Measurements from ENCODE around the gene PRKAG2.

The PRKAG2 gene

GRCh38 chr7:151876899-151877777 is at the start of gene PRKAG2:
PRKAG2 (minus strand) TSS chr7:151877115; CDS start chr7:151876620, 495 bp downstream.
- Histone ChIP-seq H3K36me3 (ENCODE audit: insufficient read depth, low read length) (no peaks in the 10 kb centered on the region), H3K4me3 (peak within 1 kb of the TSS; percentile 85), H3K27ac (peak within 1 kb of the TSS; percentile 35), H3K9ac (ENCODE audit: insufficient read length) (peak within 1 kb of the TSS; percentile 53), H3K9me3 (ENCODE audit: low read depth, low read length) (no peaks in the 10 kb centered on the region)
- TF ChIP-seq POLR2AphosphoS5 (IDR thresholded peaks at IDR 0.05; ENCODE audit: borderline replicate concordance, low read depth, low read length): peak; percentile 61
- no peak for TF ChIP-seq EZH2 (IDR thresholded peaks at IDR 0.05)
- TF ChIP-seq FOXP2 (optimal IDR thresholded peaks at IDR 0.05; ENCODE audit: control extremely low read depth, extremely low read length, insufficient read depth): peak; percentile 66
- no peak for DNase-seq (ENCODE audit: low read depth, low spot score)

GRCh38 chr7:151926336-151926712 is 49.4 kb upstream of the PRKAG2 start:
- no peak overlapping the region for H3K9ac ChIP-seq (ENCODE audit: insufficient read length)
- no peaks in the 10 kb centered on the region for H3K36me3 ChIP-seq (ENCODE audit: insufficient read depth, low read length)
- no peaks in the 10 kb centered on the region for H3K9me3 ChIP-seq (ENCODE audit: low read depth, low read length)
- no peak for DNase-seq (ENCODE audit: low read depth, low spot score)
- no peak overlapping the region for H3K27ac ChIP-seq
- H3K4me3 ChIP-seq: no peak overlapping the region
- no peak for TF ChIP-seq POLR2AphosphoS5 (IDR thresholded peaks at IDR 0.05; ENCODE audit: borderline replicate concordance, low read depth, low read length)
- TF ChIP-seq EZH2 (IDR thresholded peaks at IDR 0.05): no peak
- TF ChIP-seq FOXP2 (optimal IDR thresholded peaks at IDR 0.05; ENCODE audit: control extremely low read depth, extremely low read length, insufficient read depth): no peak

- no peak for DNase-seq (ENCODE audit: low read depth, low spot score)
- TF ChIP-seq EZH2 (IDR thresholded peaks at IDR 0.05) (no peak), POLR2AphosphoS5 (IDR thresholded peaks at IDR 0.05; ENCODE audit: borderline replicate concordance, low read depth, low read length) (no peak), FOXP2 (optimal IDR thresholded peaks at IDR 0.05; ENCODE audit: control extremely low read depth, extremely low read length, insufficient read depth) (no peak)
- H3K27ac ChIP-seq: no peak overlapping the region
- H3K36me3 ChIP-seq (ENCODE audit: insufficient read depth, low read length): no peaks in the 10 kb centered on the region
- H3K9me3 ChIP-seq (ENCODE audit: low read depth, low read length): no peaks in the 10 kb centered on the region
- H3K4me3 ChIP-seq: no peak overlapping the region
- no peak overlapping the region for H3K9ac ChIP-seq (ENCODE audit: insufficient read length)
These were observed 48.8 kb upstream of the PRKAG2 start for GRCh38 chr7:151925446-151926335.

GRCh38 chr7:151924508-151924907 is 47.6 kb upstream of the PRKAG2 start:
- Histone ChIP-seq H3K9ac (ENCODE audit: insufficient read length) (no peak overlapping the region), H3K36me3 (ENCODE audit: insufficient read depth, low read length) (no peaks in the 10 kb centered on the region), H3K4me3 (no peak overlapping the region), H3K9me3 (ENCODE audit: low read depth, low read length) (no peaks in the 10 kb centered on the region), H3K27ac (no peak overlapping the region)
- TF ChIP-seq POLR2AphosphoS5 (IDR thresholded peaks at IDR 0.05; ENCODE audit: borderline replicate concordance, low read depth, low read length) (no peak), FOXP2 (optimal IDR thresholded peaks at IDR 0.05; ENCODE audit: control extremely low read depth, extremely low read length, insufficient read depth) (no peak), EZH2 (IDR thresholded peaks at IDR 0.05) (no peak)
- DNase-seq (ENCODE audit: low read depth, low spot score): no peak

GRCh38 chr7:151924001-151924400 is 47.1 kb upstream of the PRKAG2 start:
- Histone ChIP-seq H3K4me3 (no peak overlapping the region), H3K36me3 (ENCODE audit: insufficient read depth, low read length) (no peaks in the 10 kb centered on the region), H3K27ac (no peak overlapping the region), H3K9ac (ENCODE audit: insufficient read length) (no peak overlapping the region), H3K9me3 (ENCODE audit: low read depth, low read length) (no peaks in the 10 kb centered on the region)
- no peak for TF ChIP-seq POLR2AphosphoS5 (IDR thresholded peaks at IDR 0.05; ENCODE audit: borderline replicate concordance, low read depth, low read length)
- TF ChIP-seq EZH2 (IDR thresholded peaks at IDR 0.05): no peak
- no peak for TF ChIP-seq FOXP2 (optimal IDR thresholded peaks at IDR 0.05; ENCODE audit: control extremely low read depth, extremely low read length, insufficient read depth)
- no peak for DNase-seq (ENCODE audit: low read depth, low spot score)

- no peak for DNase-seq (ENCODE audit: low read depth, low spot score)
- H3K9me3 ChIP-seq (ENCODE audit: low read depth, low read length): no peaks in the 10 kb centered on the region
- no peaks in the 10 kb centered on the region for H3K36me3 ChIP-seq (ENCODE audit: insufficient read depth, low read length)
- H3K4me3 ChIP-seq: no peak overlapping the region
- H3K9ac ChIP-seq (ENCODE audit: insufficient read length): no peak overlapping the region
- H3K27ac ChIP-seq: no peak overlapping the region
- no peak for TF ChIP-seq EZH2 (IDR thresholded peaks at IDR 0.05)
These were observed 46.4 kb upstream of the PRKAG2 start for GRCh38 chr7:151923097-151923876.

- Histone ChIP-seq H3K4me3 (no peak overlapping the region), H3K36me3 (ENCODE audit: insufficient read depth, low read length) (no peaks in the 10 kb centered on the region), H3K9ac (ENCODE audit: insufficient read length) (no peak overlapping the region), H3K27ac (no peak overlapping the region), H3K9me3 (ENCODE audit: low read depth, low read length) (no peaks in the 10 kb centered on the region)
- TF ChIP-seq POLR2AphosphoS5 (IDR thresholded peaks at IDR 0.05; ENCODE audit: borderline replicate concordance, low read depth, low read length) (no peak), EZH2 (IDR thresholded peaks at IDR 0.05) (no peak), FOXP2 (optimal IDR thresholded peaks at IDR 0.05; ENCODE audit: control extremely low read depth, extremely low read length, insufficient read depth) (no peak)
- no peak for DNase-seq (ENCODE audit: low read depth, low spot score)
These were observed 44.5 kb upstream of the PRKAG2 start for GRCh38 chr7:151921451-151921850.

- TF ChIP-seq POLR2AphosphoS5 (IDR thresholded peaks at IDR 0.05; ENCODE audit: borderline replicate concordance, low read depth, low read length): no peak
- TF ChIP-seq EZH2 (IDR thresholded peaks at IDR 0.05): no peak
- TF ChIP-seq FOXP2 (optimal IDR thresholded peaks at IDR 0.05; ENCODE audit: control extremely low read depth, extremely low read length, insufficient read depth): no peak
- Histone ChIP-seq H3K36me3 (ENCODE audit: insufficient read depth, low read length) (no peaks in the 10 kb centered on the region), H3K9ac (ENCODE audit: insufficient read length) (no peak overlapping the region)
These were observed 43.6 kb upstream of the PRKAG2 start for GRCh38 chr7:151920488-151920887.

More at GRCh38 chr7:151920488-151920887, 43.6 kb upstream of the PRKAG2 start:
- Histone ChIP-seq H3K27ac (no peak overlapping the region), H3K9me3 (ENCODE audit: low read depth, low read length) (no peaks in the 10 kb centered on the region), H3K4me3 (no peak overlapping the region)
- no peak for DNase-seq (ENCODE audit: low read depth, low spot score)

Measured in SK-N-MC (cell line).